ENCODE measurements around the gene KCND3. TPM values are rescaled to one million over a fixed set of nuclear protein-coding genes. Genes with fewer than 3 reads are reported as not detected.

KCND3 gene
- 10 to 100 TPM in 1 of 4 donors, 1 to 10 TPM in 3; 4.8 to 11.1 (median 5.7) TPM for total RNA-seq

- TF ChIP-seq CTCF (IDR thresholded peaks at IDR 0.05; ENCODE audit: low read depth), result no peak
Measured at GRCh38 chr1:111989531-111990025, at the start of gene KCND3. Gene KCND3 (minus strand): TSS chr1:111989668.

GRCh38 chr1:112034277-112034676 is 44.8 kb upstream of the KCND3 start:
- TF ChIP-seq CTCF (IDR thresholded peaks at IDR 0.05; ENCODE audit: low read depth), result no peak

GRCh38 chr1:112033439-112034120 is 44.1 kb upstream of the KCND3 start:
- TF ChIP-seq CTCF (IDR thresholded peaks at IDR 0.05; ENCODE audit: low read depth), result no peak

GRCh38 chr1:112030157-112030556 is 40.7 kb upstream of the KCND3 start:
- no peak for TF ChIP-seq CTCF (IDR thresholded peaks at IDR 0.05; ENCODE audit: low read depth)

GRCh38 chr1:112027696-112028095 is 38.2 kb upstream of the KCND3 start:
- TF ChIP-seq CTCF (IDR thresholded peaks at IDR 0.05; ENCODE audit: low read depth), result no peak

- TF ChIP-seq CTCF (IDR thresholded peaks at IDR 0.05; ENCODE audit: low read depth), result no peak
Measured at GRCh38 chr1:112026501-112026900, 37.0 kb upstream of the KCND3 start.

- no peak for TF ChIP-seq CTCF (IDR thresholded peaks at IDR 0.05; ENCODE audit: low read depth)
Measured at GRCh38 chr1:112026016-112026415, 36.5 kb upstream of the KCND3 start.
